ENCODE measurements around the gene MKNK2. TPM values are rescaled to one million over a fixed set of nuclear protein-coding genes. Genes with fewer than 3 reads are reported as not detected.

MKNK2 gene
- total and polyA plus RNA-seq, 10 of the 15 experiments (the other 5 are each of a cell fraction or from before 2014, with no cell fraction given), result 9.6 to 365 (median 69.9) TPM

- ChIA-PET POLR2A (interaction anchor here (1.0 to 3.1 kb wide), 8 partner anchors 9 to 30 kb away, joined by 3 to 10 read pairs (median 4); no protein-coding TSS in a partner anchor), RAD21 (ENCODE audit: unreplicated experiment) (interaction anchor here (0.6 to 1.2 kb wide), 2 partner anchors 10 to 165 kb away, joined by 3 to 6 read pairs; no protein-coding TSS in a partner anchor), CTCF (interaction anchor here (0.5 to 2.1 kb wide), 7 partner anchors 11 to 177 kb away, joined by 3 to 6 read pairs (median 4); partner anchors contain the start of gene MKNK2), SMC1A (ENCODE audit: uncharacterized antibody, unreplicated experiment) (interaction anchor here (1.4 to 3.3 kb wide), 3 partner anchors 10 to 43 kb away, joined by 5 to 12 read pairs (median 6); no protein-coding TSS in a partner anchor)
- Histone ChIP-seq H3K36me3 (ENCODE audit: control insufficient read depth in 2 of 2, insufficient read depth in 2 of 2, low read length in 1 of 2) (no peaks in the 10 kb centered on the region), H3K4me2 (ENCODE audit: control insufficient read depth, insufficient read depth) (peak overlapping the region; percentile 78), H2AFZ (ENCODE audit: control insufficient read depth, low read depth, low read length) (no peak overlapping the region), H4K20me1 (ENCODE audit: control insufficient read depth, insufficient read depth) (no peaks in the 10 kb centered on the region), H3K9me3 (replicated peaks; ENCODE audit: control insufficient read depth, insufficient read depth, low read length) (no peaks in the 10 kb centered on the region), H3K27me3 (replicated peaks in 1 of 2; ENCODE audit: control insufficient read depth in 2 of 2, insufficient read depth in 2 of 2, low read length in 1 of 2) (no peaks in the 10 kb centered on the region), H3K9ac (ENCODE audit: control insufficient read depth, insufficient read depth, low read length) (peak overlapping the region; percentile 92), H3K27ac (ENCODE audit: control insufficient read depth, insufficient read depth) (peak overlapping the region; percentile 98), H3K4me1 (ENCODE audit: control insufficient read depth, insufficient read depth, low read length) (peaks cover 19% of the 10 kb centered on the region), H3K79me2 (ENCODE audit: control insufficient read depth, insufficient read depth, low read length) (peaks cover 14% of the 10 kb centered on the region), H3K4me3 (peak overlapping the region; percentile 94)
- no peak for FAIRE-seq
- BruUV-seq (replicated peaks), result no TSS peak
- no peak for ATAC-seq
- intact Hi-C loops (cut with micrococcal nuclease; ENCODE audit: unreplicated experiment), result loop anchor here (5.0 kb wide), 1 partner anchor 45 kb away; the partner anchor contains the start of gene BTBD2
- 75% methylated on average over 10 of the region's 10 CpGs for WGBS (ENCODE audit: insufficient coverage, insufficient replicate concordance, low lambda C conversion rate, missing lambda C conversion rate)
- in situ Hi-C loops (cut with MboI), result no loop called here
- TF ChIP-seq, protein P1, sequence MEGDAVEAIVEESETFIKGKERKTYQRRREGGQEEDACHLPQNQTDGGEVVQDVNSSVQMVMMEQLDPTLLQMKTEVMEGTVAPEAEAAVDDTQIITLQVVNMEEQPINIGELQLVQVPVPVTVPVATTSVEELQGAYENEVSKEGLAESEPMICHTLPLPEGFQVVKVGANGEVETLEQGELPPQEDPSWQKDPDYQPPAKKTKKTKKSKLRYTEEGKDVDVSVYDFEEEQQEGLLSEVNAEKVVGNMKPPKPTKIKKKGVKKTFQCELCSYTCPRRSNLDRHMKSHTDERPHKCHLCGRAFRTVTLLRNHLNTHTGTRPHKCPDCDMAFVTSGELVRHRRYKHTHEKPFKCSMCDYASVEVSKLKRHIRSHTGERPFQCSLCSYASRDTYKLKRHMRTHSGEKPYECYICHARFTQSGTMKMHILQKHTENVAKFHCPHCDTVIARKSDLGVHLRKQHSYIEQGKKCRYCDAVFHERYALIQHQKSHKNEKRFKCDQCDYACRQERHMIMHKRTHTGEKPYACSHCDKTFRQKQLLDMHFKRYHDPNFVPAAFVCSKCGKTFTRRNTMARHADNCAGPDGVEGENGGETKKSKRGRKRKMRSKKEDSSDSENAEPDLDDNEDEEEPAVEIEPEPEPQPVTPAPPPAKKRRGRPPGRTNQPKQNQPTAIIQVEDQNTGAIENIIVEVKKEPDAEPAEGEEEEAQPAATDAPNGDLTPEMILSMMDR (IDR thresholded peaks at IDR 0.05 in 2 of 3, conservative IDR thresholded peaks at IDR 0.05 in 1 of 3; ENCODE audit: control insufficient read depth in 2 of 3, extremely low read depth in 1 of 3, insufficient read depth in 1 of 3, low read depth in 3 of 3, low read length in 3 of 3), result no peak
- TF ChIP-seq STAT3 (IDR thresholded peaks at IDR 0.05; ENCODE audit: low read depth, low read length), result no peak
- no peak for TF ChIP-seq E2F4 (IDR thresholded peaks at IDR 0.05; ENCODE audit: low read depth, low read length)
- TF ChIP-seq NFIC (IDR thresholded peaks at IDR 0.05; ENCODE audit: low read depth, low read length), result no peak
- no peak for TF ChIP-seq ZNF274 (IDR thresholded peaks at IDR 0.05; ENCODE audit: insufficient read depth, insufficient read length)
- no peak for TF ChIP-seq ELK1 (IDR thresholded peaks at IDR 0.05; ENCODE audit: low read depth, low read length)
- no peak for TF ChIP-seq PAX8 (IDR thresholded peaks at IDR 0.05)
- no peak for DNase-seq (ENCODE audit: low read depth, low spot score)
These were observed 11.3 kb upstream of the MKNK2 start for GRCh38 chr19:2062389-2062729.
